ENCODE results near the gene TMEM120B.
"Not testable (repeated sequence)": the region's sequence is repeated elsewhere in the genome, so short reads cannot be mapped to it uniquely, and the experiment has no call there.

Gene TMEM120B

GRCh38 chr12:121748571-121749265, 36.2 kb downstream of the TMEM120B start:
- no peak for DNase-seq

- DNase-seq: no peak
Measured at GRCh38 chr12:121749267-121749666, 36.7 kb downstream of the TMEM120B start.

- DNase-seq: no peak
Measured at GRCh38 chr12:121750507-121750955, 38.0 kb downstream of the TMEM120B start.

GRCh38 chr12:121751034-121751433, 38.5 kb downstream of the TMEM120B start:
- DNase-seq: no peak

GRCh38 chr12:121751749-121752351, 39.3 kb downstream of the TMEM120B start:
- no peak for DNase-seq

GRCh38 chr12:121753844-121754264, 41.3 kb downstream of the TMEM120B start:
- no peak for DNase-seq

- DNase-seq: no peak
Measured at GRCh38 chr12:121754836-121755235, 42.3 kb downstream of the TMEM120B start.

- no peak for DNase-seq
Measured at GRCh38 chr12:121755591-121755990, 43.0 kb downstream of the TMEM120B start.

- not testable (repeated sequence) for DNase-seq
Measured at GRCh38 chr12:121758536-121758935, 46.0 kb downstream of the TMEM120B start.

GRCh38 chr12:121762269-121762668, 49.7 kb downstream of the TMEM120B start:
- DNase-seq: no peak

- no peak for DNase-seq
Measured at GRCh38 chr12:121764808-121765207, 52.3 kb downstream of the TMEM120B start.

- DNase-seq: no peak
Measured at GRCh38 chr12:121765573-121765972, 53.0 kb downstream of the TMEM120B start.

- no peak for DNase-seq
Measured at GRCh38 chr12:121766290-121767039, 53.9 kb downstream of the TMEM120B start.

GRCh38 chr12:121767525-121768016, 55.0 kb downstream of the TMEM120B start:
- peak; percentile 70 for DNase-seq

- no peak for DNase-seq
Measured at GRCh38 chr12:121769297-121769830, 56.8 kb downstream of the TMEM120B start.

GRCh38 chr12:121769831-121770301, 57.3 kb downstream of the TMEM120B start:
- DNase-seq: no peak

- DNase-seq: no peak
Measured at GRCh38 chr12:121770388-121770787, 57.8 kb downstream of the TMEM120B start.

- no peak for DNase-seq
Measured at GRCh38 chr12:121770813-121771625, 58.5 kb downstream of the TMEM120B start.

GRCh38 chr12:121773011-121773777, 60.6 kb downstream of the TMEM120B start:
- peak; percentile 71 for DNase-seq

- DNase-seq: no peak
Measured at GRCh38 chr12:121774968-121775474, 62.5 kb downstream of the TMEM120B start.

- DNase-seq: no peak
Measured at GRCh38 chr12:121775501-121775900, 62.9 kb downstream of the TMEM120B start.

All from NCI-H2107 (cell line).